Measurements from ENCODE around the gene SNX24. TPM values are rescaled to one million over a fixed set of nuclear protein-coding genes. Genes with fewer than 3 reads are reported as not detected.

Gene SNX24
- total and polyA plus RNA-seq, 3 donors from 2014 or later = 13.1 to 25.8 (median 23.1) TPM

- no peaks in the 10 kb centered on the region for H3K36me3 ChIP-seq (ENCODE audit: low read depth, missing control alignments)
- no peak overlapping the region for H3K27ac ChIP-seq
- H3K4me1 ChIP-seq = no peaks in the 10 kb centered on the region
- WGBS, 2 donors = 76 to 78% methylated on average over 1 of the region's 1 CpG
- no peak for DNase-seq
- H3K27me3 ChIP-seq = no peaks in the 10 kb centered on the region
- H3K4me3 ChIP-seq = no peak overlapping the region
- H3K9me3 ChIP-seq = no peaks in the 10 kb centered on the region
- intact Hi-C loops (cut with DNase I; ENCODE audit: low total_unique reads) = no loop called here
- TF ChIP-seq, protein P1, sequence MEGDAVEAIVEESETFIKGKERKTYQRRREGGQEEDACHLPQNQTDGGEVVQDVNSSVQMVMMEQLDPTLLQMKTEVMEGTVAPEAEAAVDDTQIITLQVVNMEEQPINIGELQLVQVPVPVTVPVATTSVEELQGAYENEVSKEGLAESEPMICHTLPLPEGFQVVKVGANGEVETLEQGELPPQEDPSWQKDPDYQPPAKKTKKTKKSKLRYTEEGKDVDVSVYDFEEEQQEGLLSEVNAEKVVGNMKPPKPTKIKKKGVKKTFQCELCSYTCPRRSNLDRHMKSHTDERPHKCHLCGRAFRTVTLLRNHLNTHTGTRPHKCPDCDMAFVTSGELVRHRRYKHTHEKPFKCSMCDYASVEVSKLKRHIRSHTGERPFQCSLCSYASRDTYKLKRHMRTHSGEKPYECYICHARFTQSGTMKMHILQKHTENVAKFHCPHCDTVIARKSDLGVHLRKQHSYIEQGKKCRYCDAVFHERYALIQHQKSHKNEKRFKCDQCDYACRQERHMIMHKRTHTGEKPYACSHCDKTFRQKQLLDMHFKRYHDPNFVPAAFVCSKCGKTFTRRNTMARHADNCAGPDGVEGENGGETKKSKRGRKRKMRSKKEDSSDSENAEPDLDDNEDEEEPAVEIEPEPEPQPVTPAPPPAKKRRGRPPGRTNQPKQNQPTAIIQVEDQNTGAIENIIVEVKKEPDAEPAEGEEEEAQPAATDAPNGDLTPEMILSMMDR (IDR thresholded peaks at IDR 0.05) = no peak
- no peak for TF ChIP-seq POLR2A (IDR thresholded peaks at IDR 0.05)
Measured at GRCh38 chr5:122831984-122832383, 13.4 kb upstream of the SNX24 start.

- TF ChIP-seq, protein P1 (IDR thresholded peaks at IDR 0.05) = no peak
- TF ChIP-seq POLR2A (IDR thresholded peaks at IDR 0.05) = no peak
- intact Hi-C loops (cut with DNase I; ENCODE audit: low total_unique reads) = no loop called here
Measured at GRCh38 chr5:122835681-122836080, 9.7 kb upstream of the SNX24 start.

DNA sequence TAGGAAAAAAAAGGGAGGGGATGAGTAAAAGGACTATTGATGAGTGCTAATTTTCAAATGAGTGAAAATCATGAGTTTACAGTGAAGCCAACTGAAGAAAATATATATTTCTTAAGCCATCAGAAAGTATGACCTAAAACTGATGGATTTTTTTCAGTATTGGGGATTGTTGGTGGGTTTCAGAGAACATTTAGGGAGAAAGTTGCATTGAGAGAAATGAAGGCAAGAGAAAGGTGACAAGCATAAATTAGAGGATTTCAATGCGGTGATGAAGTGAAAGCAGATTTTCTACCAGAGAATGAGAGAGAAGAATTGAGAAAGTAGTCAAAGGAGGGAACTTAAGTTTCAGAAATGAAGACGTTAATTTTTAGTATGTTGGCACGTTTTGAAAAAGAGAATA is 8.5 kb upstream of the SNX24 start:
- H3K36me3 ChIP-seq (ENCODE audit: low read depth, missing control alignments) = no peaks in the 10 kb centered on the region
- no peaks in the 10 kb centered on the region for H3K27me3 ChIP-seq
- no peak overlapping the region for H3K27ac ChIP-seq
- intact Hi-C loops (cut with DNase I; ENCODE audit: low total_unique reads) = no loop called here
- no peak for TF ChIP-seq POLR2A (IDR thresholded peaks at IDR 0.05)
- TF ChIP-seq, protein P1 (IDR thresholded peaks at IDR 0.05) = no peak
- no peaks in the 10 kb centered on the region for H3K9me3 ChIP-seq
- H3K4me3 ChIP-seq = no peak overlapping the region
- 67 to 80% methylated on average over 3 of the region's 3 CpGs for whole genome bisulfite sequencing, 2 donors
- no peak for DNase-seq
- H3K4me1 ChIP-seq = no peaks in the 10 kb centered on the region

More at GRCh38 chr5:122835681-122836080, 9.7 kb upstream of the SNX24 start:
- Histone ChIP-seq H3K9me3 (no peaks in the 10 kb centered on the region), H3K4me1 (no peaks in the 10 kb centered on the region), H3K4me3 (no peak overlapping the region), H3K36me3 (ENCODE audit: low read depth, missing control alignments) (no peaks in the 10 kb centered on the region), H3K27ac (no peak overlapping the region), H3K27me3 (no peaks in the 10 kb centered on the region)
- no peak for DNase-seq
- 63 to 71% methylated on average over 1 of the region's 1 CpG for WGBS, 2 donors

DNA sequence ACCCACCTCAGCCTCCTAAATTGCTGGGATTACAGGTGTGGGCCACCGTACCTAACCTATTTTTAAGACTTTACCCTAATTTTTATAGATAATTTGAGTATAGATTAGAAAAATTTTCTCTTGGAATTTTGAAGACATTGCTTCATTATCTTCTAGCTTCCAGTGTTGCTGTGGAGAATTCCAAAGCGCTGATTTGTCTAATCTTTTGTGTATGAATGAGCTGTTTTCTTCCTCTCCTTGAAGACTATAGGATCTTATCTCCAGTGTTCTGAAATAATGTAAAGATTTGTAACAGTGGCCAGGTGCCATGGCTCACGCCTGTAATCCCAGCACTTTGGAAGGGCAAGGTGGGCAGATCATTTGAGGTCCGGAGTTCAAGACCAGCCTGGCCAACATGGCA is 5.7 kb upstream of the SNX24 start:
- TF ChIP-seq, protein P1 (IDR thresholded peaks at IDR 0.05) = no peak
- TF ChIP-seq POLR2A (IDR thresholded peaks at IDR 0.05) = no peak
- H3K4me1 ChIP-seq = no peaks in the 10 kb centered on the region
- no peak overlapping the region for H3K4me3 ChIP-seq
- intact Hi-C loops (cut with DNase I; ENCODE audit: low total_unique reads) = no loop called here
- no peaks in the 10 kb centered on the region for H3K9me3 ChIP-seq
- 84 to 88% methylated on average over 4 of the region's 4 CpGs for WGBS, 2 donors
- no peak overlapping the region for H3K27ac ChIP-seq
- no peaks in the 10 kb centered on the region for H3K27me3 ChIP-seq
- no peak for DNase-seq
- no peaks in the 10 kb centered on the region for H3K36me3 ChIP-seq (ENCODE audit: low read depth, missing control alignments)

DNA sequence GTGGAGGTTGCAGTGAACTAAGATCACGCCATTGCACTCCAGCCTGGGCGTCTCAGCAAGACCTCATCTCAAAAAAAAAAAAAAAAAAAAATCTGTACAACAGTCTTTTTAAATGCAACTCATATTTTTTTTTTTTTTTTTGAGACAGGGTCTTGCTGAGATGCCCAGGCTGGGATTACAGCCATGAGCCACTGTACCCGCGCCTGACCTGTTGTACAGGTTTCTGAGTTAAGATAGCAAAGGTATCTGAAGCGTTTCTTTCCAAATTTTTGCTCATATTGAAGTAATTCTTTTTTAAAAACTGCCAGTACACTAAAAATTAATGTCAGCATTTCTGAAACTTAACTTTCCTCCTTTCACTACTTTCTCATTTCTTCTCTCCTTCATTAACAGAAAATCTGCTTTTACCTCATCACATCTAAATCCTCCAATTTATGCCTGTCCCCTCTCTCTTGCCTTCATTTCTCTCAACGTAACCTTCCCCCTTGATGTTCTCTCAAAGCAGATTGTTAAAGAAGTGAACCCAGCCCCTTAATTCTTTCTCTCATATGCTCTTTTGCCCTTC is 3.3 kb upstream of the SNX24 start:
- no peaks in the 10 kb centered on the region for H3K9me3 ChIP-seq
- DNase-seq = no peak
- no peaks in the 10 kb centered on the region for H3K36me3 ChIP-seq (ENCODE audit: low read depth, missing control alignments)
- intact Hi-C loops (cut with DNase I; ENCODE audit: low total_unique reads) = no loop called here
- H3K4me3 ChIP-seq = no peak overlapping the region
- 92 to 94% methylated on average over 6 of the region's 6 CpGs for WGBS, 2 donors
- H3K4me1 ChIP-seq = peaks cover 5% of the 10 kb centered on the region
- no peak overlapping the region for H3K27ac ChIP-seq
- no peak for TF ChIP-seq POLR2A (IDR thresholded peaks at IDR 0.05)
- TF ChIP-seq, protein P1 (IDR thresholded peaks at IDR 0.05) = no peak
- H3K27me3 ChIP-seq = no peaks in the 10 kb centered on the region
